ENCODE data around the gene CCDC136. TPM values are rescaled to one million over a fixed set of nuclear protein-coding genes. Genes with fewer than 3 reads are reported as not detected.

CCDC136 gene
- total RNA-seq, 1 donor from 2014 or later = 44.1 TPM

DNA sequence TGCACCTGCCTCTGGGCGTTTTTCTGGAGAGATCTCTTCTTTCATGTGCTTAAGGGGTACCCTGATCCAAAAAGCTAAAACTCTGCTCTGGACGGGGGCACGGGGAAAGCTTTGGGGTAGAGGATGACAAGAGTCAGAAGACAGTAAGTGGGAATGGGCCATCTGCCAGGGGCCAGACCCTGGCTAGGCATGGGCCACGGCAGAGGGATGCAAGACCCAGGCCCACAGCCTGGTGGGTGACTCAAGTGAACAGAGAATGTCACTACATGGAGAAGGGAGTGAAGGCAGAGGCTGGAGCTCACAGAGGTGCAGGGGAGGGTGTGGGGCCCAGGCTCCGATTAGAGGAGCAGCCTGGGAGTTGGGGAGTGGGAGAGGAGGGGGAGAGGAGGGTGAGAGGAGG is 53.7 kb downstream of the CCDC136 start:
- DNase-seq = no peak

GRCh38 chr7:128845987-128846386 is 54.2 kb downstream of the CCDC136 start:
- DNase-seq = no peak

DNA sequence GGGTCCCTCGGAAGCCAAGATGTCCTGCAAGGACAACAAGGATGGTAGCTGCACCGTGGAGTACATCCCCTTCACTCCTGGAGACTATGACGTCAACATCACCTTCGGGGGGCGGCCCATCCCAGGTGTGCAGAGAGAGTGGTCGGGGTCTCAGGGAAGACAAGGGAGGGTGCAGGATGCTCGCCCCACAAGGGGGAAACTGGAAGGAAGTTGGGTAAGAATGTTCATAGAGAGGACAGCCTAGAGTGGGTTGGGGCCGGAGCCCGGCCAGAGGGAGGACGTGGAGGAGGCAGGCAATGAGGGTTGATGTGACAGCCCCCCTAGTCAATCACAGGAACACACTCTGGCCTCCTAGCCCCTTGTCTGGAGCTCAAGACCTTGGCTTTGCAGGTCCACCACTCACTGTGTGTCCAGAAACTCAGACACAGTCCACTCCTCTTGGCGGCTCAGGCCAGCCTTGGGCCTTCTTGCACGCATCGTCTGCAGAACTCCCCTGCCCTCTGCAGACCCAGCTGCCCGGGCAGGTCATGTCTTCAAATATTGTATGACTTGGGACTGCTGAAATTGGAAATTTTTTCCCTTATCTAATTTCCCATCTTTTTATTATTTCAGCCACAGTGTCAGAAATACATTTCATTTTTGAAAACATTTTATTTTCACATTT is 55.1 kb downstream of the CCDC136 start:
- DNase-seq = no peak

- DNase-seq = no peak
Observed at GRCh38 chr7:128847721-128848211, 56.0 kb downstream of the CCDC136 start.

GRCh38 chr7:128848289-128849155 is 56.8 kb downstream of the CCDC136 start:
- DNase-seq = no peak

GRCh38 chr7:128849156-128849515 is 57.4 kb downstream of the CCDC136 start:
- no peak for DNase-seq

DNA sequence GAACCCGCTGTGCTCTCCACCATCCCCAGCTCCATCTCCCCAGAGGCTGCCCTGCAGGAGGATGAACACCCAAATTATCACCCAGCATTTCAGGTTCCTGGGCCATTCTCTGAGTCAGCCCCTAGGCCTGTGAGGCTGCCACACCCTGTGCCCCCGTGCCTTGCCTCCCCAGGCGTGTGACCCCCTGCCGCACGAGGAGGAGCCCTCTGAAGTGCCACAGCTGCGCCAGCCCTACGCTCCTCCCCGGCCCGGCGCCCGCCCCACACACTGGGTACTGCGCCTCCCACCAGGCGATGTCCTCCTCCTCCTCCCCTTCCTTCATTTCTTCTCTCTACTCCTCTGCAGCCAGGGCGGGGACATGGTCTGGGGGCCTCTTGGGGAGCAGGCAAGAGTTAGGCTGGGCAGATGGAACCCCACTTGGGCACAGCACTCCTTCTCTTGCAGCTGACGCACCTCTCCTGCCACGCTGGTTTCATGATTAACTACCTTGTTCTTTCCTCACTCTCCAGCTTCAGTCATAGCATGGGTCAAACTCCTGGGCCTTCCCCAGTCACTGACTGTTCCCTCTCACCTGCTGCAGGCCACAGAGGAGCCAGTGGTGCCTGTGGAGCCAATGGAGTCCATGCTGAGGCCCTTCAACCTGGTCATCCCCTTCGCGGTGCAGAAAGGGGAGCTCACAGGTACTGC is 58.2 kb downstream of the CCDC136 start:
- no peak for DNase-seq

GRCh38 chr7:128852537-128853254 is 60.9 kb downstream of the CCDC136 start:
- DNase-seq = no peak

- DNase-seq = no peak
Observed at GRCh38 chr7:128853799-128854198, 62.0 kb downstream of the CCDC136 start.

DNA sequence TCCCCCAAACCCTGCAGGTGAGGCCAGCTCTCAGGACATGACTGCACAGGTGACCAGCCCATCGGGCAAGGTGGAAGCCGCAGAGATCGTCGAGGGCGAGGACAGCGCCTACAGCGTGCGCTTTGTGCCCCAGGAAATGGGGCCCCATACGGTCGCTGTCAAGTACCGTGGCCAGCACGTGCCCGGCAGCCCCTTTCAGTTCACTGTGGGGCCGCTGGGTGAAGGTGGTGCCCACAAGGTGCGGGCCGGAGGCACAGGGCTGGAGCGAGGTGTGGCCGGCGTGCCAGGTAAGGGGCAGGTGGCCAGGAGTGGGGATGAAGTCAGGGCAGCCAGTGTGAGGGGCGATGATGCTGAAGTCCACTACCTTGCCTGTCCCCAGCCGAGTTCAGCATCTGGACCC is 62.6 kb downstream of the CCDC136 start:
- no peak for DNase-seq

GRCh38 chr7:128855559-128855958 is 63.8 kb downstream of the CCDC136 start:
- no peak for DNase-seq

DNA sequence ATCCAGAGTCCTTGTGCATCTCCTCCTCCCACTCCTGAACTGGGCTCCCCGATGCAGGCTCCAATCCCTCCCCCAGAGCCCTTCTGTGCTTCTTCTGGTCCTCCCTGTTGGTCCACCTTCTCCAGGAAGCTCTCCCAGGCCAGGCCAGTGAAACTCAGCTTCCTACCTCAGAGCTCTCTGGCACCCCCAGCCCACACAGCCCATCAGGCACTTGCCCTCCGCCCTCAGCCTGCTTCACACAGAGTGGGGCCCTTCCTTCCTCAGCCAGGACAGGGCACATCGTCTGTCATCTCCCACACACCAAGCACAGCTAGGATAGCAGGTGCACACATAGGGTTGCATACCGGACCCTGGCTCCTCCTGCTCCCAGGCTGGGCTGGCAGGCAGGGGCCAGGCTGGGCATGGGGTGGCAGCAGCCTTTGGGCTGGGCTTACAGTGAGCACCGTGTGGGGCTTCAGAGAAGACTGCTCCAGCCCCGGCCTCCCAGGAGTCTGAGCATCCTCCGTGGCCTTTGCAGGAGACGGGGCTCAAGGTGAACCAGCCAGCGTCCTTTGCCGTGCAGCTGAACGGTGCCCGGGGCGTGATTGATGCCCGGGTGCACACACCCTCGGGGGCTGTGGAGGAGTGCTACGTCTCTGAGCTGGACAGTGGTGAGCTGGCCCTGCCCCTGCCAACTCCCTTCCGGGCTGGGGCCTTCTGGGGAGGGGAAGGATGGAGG is 64.4 kb downstream of the CCDC136 start:
- DNase-seq = no peak

- DNase-seq = no peak
Observed at GRCh38 chr7:128858380-128859231, 66.8 kb downstream of the CCDC136 start.

DNA sequence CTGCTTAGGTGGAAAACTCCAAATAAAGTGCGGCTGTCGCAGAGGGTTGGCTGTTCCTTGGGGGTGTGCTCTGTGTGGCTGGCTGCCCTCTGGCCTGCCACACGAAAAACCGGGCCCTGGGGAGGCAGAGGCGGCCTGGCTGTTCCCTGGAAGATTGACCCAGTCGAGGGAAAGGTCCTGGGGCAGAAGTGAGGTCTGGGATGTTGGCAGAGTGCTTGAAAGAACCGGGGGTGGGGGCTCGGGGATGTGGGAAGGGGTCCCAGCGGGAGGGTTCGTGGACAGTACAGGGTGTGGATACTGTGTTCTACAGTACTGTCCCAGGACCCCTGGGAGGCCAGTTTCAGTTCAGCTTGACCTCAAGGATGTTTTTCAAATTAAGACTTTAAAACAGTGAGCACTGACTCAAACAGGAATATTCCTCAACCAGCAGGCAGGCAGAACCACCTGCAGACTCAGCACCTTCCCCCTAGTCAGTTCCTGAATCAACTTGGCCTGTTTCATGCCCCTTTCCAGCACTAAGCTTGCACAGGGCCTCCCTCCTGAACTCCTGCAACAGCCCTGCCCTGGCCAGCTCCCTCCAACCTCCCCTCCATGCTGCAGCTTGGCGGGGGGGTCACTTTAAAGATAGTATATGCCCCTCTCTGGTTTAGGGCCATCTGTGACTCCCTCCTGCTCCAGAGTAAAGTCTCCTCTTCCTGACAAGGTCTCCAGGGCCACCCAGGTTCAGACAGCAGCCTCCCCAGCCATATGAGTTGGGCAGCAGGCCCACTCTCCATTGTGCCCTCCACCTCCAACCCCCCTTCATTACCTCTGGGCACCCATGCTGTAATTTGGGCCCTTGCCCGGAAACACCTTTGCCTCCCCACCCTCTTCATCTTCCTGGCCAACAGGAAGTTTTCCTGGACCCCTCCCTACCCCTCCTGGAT is 67.7 kb downstream of the CCDC136 start:
- no peak for DNase-seq

- DNase-seq = no peak
Observed at GRCh38 chr7:128860158-128861073, 68.6 kb downstream of the CCDC136 start.

- DNase-seq = no peak
Observed at GRCh38 chr7:128861957-128862570, 70.3 kb downstream of the CCDC136 start.

DNA sequence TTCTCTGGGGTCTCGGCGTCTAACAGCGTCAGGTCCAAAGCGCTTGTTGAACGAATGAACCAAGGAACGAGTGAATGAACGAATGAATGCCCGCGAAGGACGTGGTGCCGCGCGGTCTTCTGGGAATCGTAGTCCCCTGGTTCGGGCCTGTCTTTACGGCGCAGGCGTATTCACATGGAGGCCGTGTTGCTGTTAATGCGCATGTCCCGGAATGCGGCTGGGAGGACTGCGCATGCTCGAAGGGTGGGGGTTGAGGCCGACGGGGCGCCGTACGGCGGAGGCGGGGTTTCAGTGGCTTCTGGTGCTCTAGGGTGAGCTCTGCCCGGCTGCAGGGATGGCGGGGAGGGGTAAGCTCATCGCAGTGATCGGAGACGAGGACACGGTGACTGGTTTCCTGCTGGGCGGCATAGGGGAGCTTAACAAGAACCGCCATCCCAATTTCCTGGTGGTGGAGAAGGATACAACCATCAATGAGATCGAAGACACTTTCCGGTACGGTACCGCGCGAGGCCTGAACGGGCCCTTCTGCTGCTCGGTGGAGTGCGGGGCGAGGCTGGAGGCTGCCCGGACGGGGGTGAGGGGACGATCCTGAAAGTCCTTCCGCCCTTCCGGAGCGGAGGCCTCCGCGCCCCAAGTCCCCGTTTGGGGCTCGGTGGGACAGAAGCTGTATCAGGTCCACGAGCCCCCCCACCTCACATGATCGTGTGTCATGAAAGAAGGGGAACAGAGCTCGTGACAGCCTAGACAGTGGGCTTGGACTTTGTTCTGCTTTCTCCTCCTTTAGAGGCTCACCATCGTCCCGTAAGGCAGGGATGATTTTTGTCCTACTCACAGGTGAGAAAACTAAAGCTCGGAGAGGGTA is 71.0 kb downstream of the CCDC136 start, which contains the start of gene ATP6V1F:
ATP6V1F (plus strand) TSS at position 286 of the 862 bp plus-strand sequence; CDS start at position 335, 49 bp downstream.
- peak; percentile 94 for DNase-seq
